Lower lobe of right lung (tissue), 2 donors: ENCODE data around the gene KRTAP1-3. TPM values are rescaled to one million over a fixed set of nuclear protein-coding genes. Genes with fewer than 3 reads are reported as not detected.

ENCODE experiments used
- ATAC-seq, 2 donors: fragments of 200-7000 bp; cut with Tn5 transposase; one replicate each; pipeline ENCODE4 v1.9.1; 2020 to 2022; ENCODE audit warnings: mild to moderate bottlenecking in 2 of 2, moderate library complexity in 2 of 2
- DNase-seq: peaks from one replicate; pipeline ENCODE4 v3.0.0-alpha.2; 2020
- H3K27ac ChIP-seq: fragments of 200-600 bp; one replicate; pipeline ENCODE4 v1.8.0; 2022
- H3K27me3 ChIP-seq: fragments of 200-600 bp; one replicate; pipeline ENCODE4 v1.8.0; 2022; ENCODE audit warnings: low read depth
- H3K36me3 ChIP-seq: fragments of 200-600 bp; one replicate; pipeline ENCODE4 v1.8.0; 2022; ENCODE audit warnings: mild to moderate bottlenecking
- H3K4me1 ChIP-seq: fragments of 200-600 bp; one replicate; pipeline ENCODE4 v1.8.0; 2022
- H3K4me3 ChIP-seq: fragments of 200-600 bp; one replicate; pipeline ENCODE4 v1.8.0; 2022; ENCODE audit warnings: mild to moderate bottlenecking
- H3K9me3 ChIP-seq: fragments of 200-600 bp; one replicate; pipeline ENCODE4 v1.8.0; 2022
- CTCF ChIP-seq: fragments of 200-600 bp; IDR thresholded peaks from one replicate; pipeline ENCODE4 v1.8.0; 2022; ENCODE audit warnings: antibody characterized with exemption, mild to moderate bottlenecking
- intact Hi-C: fragments of 100-400 bp; cut with DNase I; formaldehyde crosslinking; loops from one replicate; pipeline ENCODE4 v1.11.0; 2022
- total RNA-seq: library from RNA; stranded (reverse); fragmentation: NEBNext Ultra II Directional; extraction: Animal tissue kit (Norgen Biotek cat#: 25700); gene quantifications from one replicate; pipeline ENCODE4 v1.2.1, GENCODE V29; 2021
- donor health status: DM: no; HTN: yes; CAD: no; lungs with severe emphysema.

Gene KRTAP1-3
- total RNA-seq, 1 donor from 2014 or later, result not detected

GRCh38 chr17:41009936-41010335 lies 24.7 kb downstream of the KRTAP1-3 start:
- no peaks in the 10 kb centered on the region for H3K4me1 ChIP-seq
- no peak for TF ChIP-seq CTCF
- H3K4me3 ChIP-seq, result no peak overlapping the region
- H3K27me3 ChIP-seq, result no peaks in the 10 kb centered on the region
- H3K9me3 ChIP-seq, result no peaks in the 10 kb centered on the region
- no peak overlapping the region for H3K27ac ChIP-seq
- DNase-seq (no peak), ATAC-seq (no peak)
- H3K36me3 ChIP-seq, result no peaks in the 10 kb centered on the region
- intact Hi-C loops, result no loop called here

- Histone ChIP-seq H3K4me1 (no peaks in the 10 kb centered on the region), H3K27ac (no peak overlapping the region), H3K9me3 (no peaks in the 10 kb centered on the region), H3K4me3 (no peak overlapping the region), H3K36me3 (no peaks in the 10 kb centered on the region), H3K27me3 (no peaks in the 10 kb centered on the region)
- intact Hi-C loops, result no loop called here
- ATAC-seq (peak; percentile 59 to 91), DNase-seq (no peak)
- no peak for TF ChIP-seq CTCF
Measured at GRCh38 chr17:41009301-41009760, 25.3 kb downstream of the KRTAP1-3 start.

- intact Hi-C loops, result no loop called here
- no peak within 1 kb of the TSS for H3K27ac ChIP-seq
- no peak for DNase-seq
- ATAC-seq, result peak in 1 of 2 donors; percentile 40
- no peaks in the 10 kb centered on the region for H3K9me3 ChIP-seq
- H3K4me3 ChIP-seq, result no peak within 1 kb of the TSS
- H3K4me1 ChIP-seq, result no peaks in the 10 kb centered on the region
- no peaks in the 10 kb centered on the region for H3K27me3 ChIP-seq
- TF ChIP-seq CTCF, result no peak
- H3K36me3 ChIP-seq, result no peaks in the 10 kb centered on the region
Measured at GRCh38 chr17:41008811-41009210, 25.9 kb downstream of the KRTAP1-3 start, which contains the start of gene KRTAP3-1. Gene KRTAP3-1 (minus strand): TSS chr17:41009128. CDS start chr17:41009074, 54 bp downstream.

GRCh38 chr17:41004397-41004796 lies 30.3 kb downstream of the KRTAP1-3 start:
- no peak for TF ChIP-seq CTCF
- ATAC-seq (no peak), DNase-seq (no peak)
- no peak overlapping the region for H3K27ac ChIP-seq
- H3K36me3 ChIP-seq, result no peaks in the 10 kb centered on the region
- H3K4me1 ChIP-seq, result no peaks in the 10 kb centered on the region
- intact Hi-C loops, result no loop called here
- H3K4me3 ChIP-seq, result no peak overlapping the region
- no peaks in the 10 kb centered on the region for H3K9me3 ChIP-seq
- H3K27me3 ChIP-seq, result no peaks in the 10 kb centered on the region

GRCh38 chr17:41003926-41004325 lies 30.7 kb downstream of the KRTAP1-3 start:
- intact Hi-C loops, result no loop called here
- TF ChIP-seq CTCF, result no peak
- no peak for DNase-seq
- Histone ChIP-seq H3K36me3 (no peaks in the 10 kb centered on the region), H3K9me3 (no peaks in the 10 kb centered on the region), H3K27ac (no peak overlapping the region), H3K4me3 (no peak overlapping the region), H3K27me3 (no peaks in the 10 kb centered on the region), H3K4me1 (no peaks in the 10 kb centered on the region)
- no peak for ATAC-seq

- ATAC-seq (peak in 1 of 2 donors; percentile 56), DNase-seq (no peak)
- intact Hi-C loops, result no loop called here
- Histone ChIP-seq H3K9me3 (no peaks in the 10 kb centered on the region), H3K36me3 (no peaks in the 10 kb centered on the region), H3K27ac (no peak overlapping the region), H3K4me1 (no peaks in the 10 kb centered on the region), H3K27me3 (no peaks in the 10 kb centered on the region), H3K4me3 (no peak overlapping the region)
- no peak for TF ChIP-seq CTCF
Measured at GRCh38 chr17:41002814-41003213, 31.9 kb downstream of the KRTAP1-3 start.
